HG03039 (cell line): ENCODE results near the gene IL1RAP.
"Not testable (repeated sequence)": the region's sequence is repeated elsewhere in the genome, so short reads cannot be mapped to it uniquely, and the experiment has no call there.

ENCODE experiments used
- ATAC-seq: cut with Tn5 transposase; IDR thresholded peaks from one replicate; pipeline ENCODE4 v1.9.1; 2021; ENCODE audit warnings: mild to moderate bottlenecking, moderate library complexity; ENCODE audit not compliant: unreplicated experiment

IL1RAP gene

GRCh38 chr3:190506271-190506670 lies 7.6 kb upstream of the IL1RAP start:
- ATAC-seq = no peak

- ATAC-seq = no peak
Observed at GRCh38 chr3:190512666-190513065, 1.2 kb upstream of the IL1RAP start.

- no peak for ATAC-seq
Observed at GRCh38 chr3:190514413-190515153, 698 bp downstream of the IL1RAP start.

GRCh38 chr3:190516416-190516815 lies 2.5 kb downstream of the IL1RAP start:
- ATAC-seq = no peak

GRCh38 chr3:190517687-190518086 lies 3.8 kb downstream of the IL1RAP start:
- no peak for ATAC-seq

- ATAC-seq = not testable (repeated sequence)
Observed at GRCh38 chr3:190518531-190518930, 4.6 kb downstream of the IL1RAP start.

GRCh38 chr3:190519886-190520285 lies 6.0 kb downstream of the IL1RAP start:
- no peak for ATAC-seq

GRCh38 chr3:190521998-190522397 lies 8.1 kb downstream of the IL1RAP start:
- ATAC-seq = no peak

- ATAC-seq = no peak
Observed at GRCh38 chr3:190522621-190523222, 8.8 kb downstream of the IL1RAP start.

GRCh38 chr3:190524942-190525341 lies 11.1 kb downstream of the IL1RAP start:
- ATAC-seq = no peak

GRCh38 chr3:190525634-190526033 lies 11.7 kb downstream of the IL1RAP start:
- ATAC-seq = no peak

GRCh38 chr3:190526787-190527762 lies 13.2 kb downstream of the IL1RAP start:
- ATAC-seq = no peak

- no peak for ATAC-seq
Observed at GRCh38 chr3:190528706-190529105, 14.8 kb downstream of the IL1RAP start.

GRCh38 chr3:190531406-190531805 lies 17.5 kb downstream of the IL1RAP start:
- no peak for ATAC-seq

GRCh38 chr3:190532731-190533203 lies 18.9 kb downstream of the IL1RAP start:
- ATAC-seq = no peak

GRCh38 chr3:190533511-190534281 lies 19.8 kb downstream of the IL1RAP start:
- no peak for ATAC-seq

- ATAC-seq = no peak
Observed at GRCh38 chr3:190534386-190534785, 20.5 kb downstream of the IL1RAP start.

- ATAC-seq = no peak
Observed at GRCh38 chr3:190534986-190535385, 21.1 kb downstream of the IL1RAP start.

- ATAC-seq = no peak
Observed at GRCh38 chr3:190537146-190537545, 23.3 kb downstream of the IL1RAP start.

- no peak for ATAC-seq
Observed at GRCh38 chr3:190538288-190538687, 24.4 kb downstream of the IL1RAP start.

- ATAC-seq = no peak
Observed at GRCh38 chr3:190539526-190539925, 25.6 kb downstream of the IL1RAP start.
